HEK293 (cell line): Measurements from ENCODE around the gene QSOX1.

Experiments used
- CTCF ChIA-PET: fragments of 350-600 bp; formaldehyde crosslinking; extraction: SDS; loops from one replicate; lab custom pipeline; 2021; ENCODE audit warnings: antibody characterized with exemption; lab: Yijun Ruan, JAX
- POLR2A ChIA-PET: fragments of 300-600 bp; formaldehyde crosslinking; extraction: SDS; loops from one replicate; lab custom pipeline; 2020; ENCODE audit warnings: antibody characterized with exemption, inconsistent platforms; lab: Yijun Ruan, JAX
- H3K27ac ChIP-seq: fragments of 200-500 bp; sonication (Bioruptor generic); 2 replicates; pipeline ENCODE4 v1.5.1; 2014; ENCODE audit warnings: low read depth, low read length, control low read depth, inconsistent platforms; ENCODE audit errors: extremely low read depth
- H3K36me3 ChIP-seq, 2 experiments: fragments of 200-500 bp in 1 of 2; sonication (Bioruptor generic) in 1 of 2; 1 replicate in 1 of 2; 2 replicates in 1 of 2; pipeline ENCODE4 v1.5.1; 2014 to 2017; ENCODE audit warnings: inconsistent platforms in 2 of 2, low read length in 2 of 2; ENCODE audit not compliant: control insufficient read depth in 2 of 2, insufficient read depth in 1 of 2
- H3K4me1 ChIP-seq: fragments of 200-500 bp; sonication (Bioruptor generic); 2 replicates; pipeline ENCODE4 v1.5.1; 2014; ENCODE audit warnings: mild to moderate bottlenecking, low read length, inconsistent platforms; ENCODE audit not compliant: control insufficient read depth, insufficient read depth
- H3K4me3 ChIP-seq: 2 replicates; pipeline ENCODE4 v1.5.1; 2011; ENCODE audit warnings: low read depth, mild to moderate bottlenecking, control low read depth, low read length, moderate library complexity
- H3K9me3 ChIP-seq: fragments of 200-500 bp; sonication (Bioruptor generic); 2 replicates; pipeline ENCODE4 v1.5.1; 2014; ENCODE audit warnings: low read depth, low read length, inconsistent platforms; ENCODE audit not compliant: control insufficient read depth, insufficient read depth
- GLI2 ChIP-seq: fragments of 450-650 bp; formaldehyde crosslinking; IDR thresholded peaks from 2 replicates; pipeline ENCODE4; 2017; ENCODE audit warnings: missing biosample characterization, missing genetic modification characterization, low read depth, borderline replicate concordance
- KLF10 ChIP-seq: fragments of 450-650 bp; IDR thresholded peaks from 2 replicates; pipeline ENCODE4 v1.5.1; 2018; ENCODE audit warnings: missing biosample characterization, mild to moderate bottlenecking, missing genetic modification characterization
- KLF9 ChIP-seq: fragments of 450-650 bp; formaldehyde crosslinking; IDR thresholded peaks from 2 replicates; pipeline ENCODE4 v1.5.1; 2016; ENCODE audit warnings: missing biosample characterization, missing genetic modification characterization, low read depth
- OSR2 ChIP-seq: fragments of 450-650 bp; formaldehyde crosslinking; IDR thresholded peaks from 2 replicates; pipeline ENCODE4 v1.5.1; 2016; ENCODE audit warnings: missing biosample characterization, missing genetic modification characterization
- PBX3 ChIP-seq: sonication (generic); formaldehyde crosslinking; IDR thresholded peaks from 2 replicates; pipeline ENCODE4 v1.8.1; 2022; ENCODE audit warnings: mild to moderate bottlenecking, moderate library complexity, missing genetic modification reagents
- SCRT2 ChIP-seq: fragments of 450-650 bp; formaldehyde crosslinking; IDR thresholded peaks from 2 replicates; pipeline ENCODE4 v1.5.1; 2016; ENCODE audit warnings: missing biosample characterization, missing genetic modification characterization
- ZBTB44 ChIP-seq: fragments of 450-650 bp; IDR thresholded peaks from 2 replicates; pipeline ENCODE4 v1.5.1; 2018; ENCODE audit warnings: missing biosample characterization, mild to moderate bottlenecking, missing genetic modification characterization
- ZEB2 ChIP-seq: fragments of 450-650 bp; formaldehyde crosslinking; IDR thresholded peaks from 2 replicates; pipeline ENCODE4 v1.5.1; 2016; ENCODE audit warnings: missing biosample characterization, missing genetic modification characterization
- ZIC2 ChIP-seq: fragments of 450-650 bp; formaldehyde crosslinking; IDR thresholded peaks from 2 replicates; pipeline ENCODE4 v1.5.1; 2016; ENCODE audit warnings: missing biosample characterization, missing genetic modification characterization
- ZNF133 ChIP-seq: fragments of 450-650 bp; formaldehyde crosslinking; IDR thresholded peaks from 2 replicates; pipeline ENCODE4 v1.5.1; 2016; ENCODE audit warnings: missing biosample characterization, missing genetic modification characterization
- ZNF140 ChIP-seq: fragments of 450-650 bp; formaldehyde crosslinking; IDR thresholded peaks from 2 replicates; pipeline ENCODE4 v1.5.1; 2016; ENCODE audit warnings: missing biosample characterization, missing genetic modification characterization
- ZNF16 ChIP-seq: fragments of 450-650 bp; formaldehyde crosslinking; IDR thresholded peaks from 2 replicates; pipeline ENCODE4 v1.5.1; 2016; ENCODE audit warnings: low read depth, missing biosample characterization, missing genetic modification characterization
- ZNF175 ChIP-seq: fragments of 450-650 bp; formaldehyde crosslinking; IDR thresholded peaks from 2 replicates; pipeline ENCODE4 v1.5.1; 2016; ENCODE audit warnings: missing biosample characterization, missing genetic modification characterization
- ZNF184 ChIP-seq: fragments of 450-650 bp; IDR thresholded peaks from 2 replicates; pipeline ENCODE4 v1.5.1; 2018; ENCODE audit warnings: missing biosample characterization, mild to moderate bottlenecking, missing genetic modification characterization
- ZNF202 ChIP-seq: fragments of 450-650 bp; formaldehyde crosslinking; IDR thresholded peaks from 2 replicates; pipeline ENCODE4 v1.5.1; 2016; ENCODE audit warnings: missing biosample characterization, missing genetic modification characterization, borderline replicate concordance
- ZNF26 ChIP-seq: fragments of 450-650 bp; formaldehyde crosslinking; IDR thresholded peaks from 2 replicates; pipeline ENCODE4 v1.5.1; 2016; ENCODE audit warnings: missing biosample characterization, missing genetic modification characterization
- ZNF280C ChIP-seq: fragments of 450-650 bp; formaldehyde crosslinking; IDR thresholded peaks from 2 replicates; pipeline ENCODE4 v1.5.1; 2016; ENCODE audit warnings: missing biosample characterization, missing genetic modification characterization
- ZNF433 ChIP-seq: fragments of 450-650 bp; formaldehyde crosslinking; IDR thresholded peaks from 2 replicates; pipeline ENCODE4 v1.5.1; 2016; ENCODE audit warnings: missing biosample characterization, missing genetic modification characterization, low read depth
- ZNF518A ChIP-seq: fragments of 450-650 bp; formaldehyde crosslinking; conservative IDR thresholded peaks from 2 replicates; pipeline ENCODE4 v1.5.1; 2016; ENCODE audit warnings: low read depth, missing biosample characterization, missing genetic modification characterization
- ZNF530 ChIP-seq: fragments of 450-650 bp; formaldehyde crosslinking; IDR thresholded peaks from 2 replicates; pipeline ENCODE4 v1.5.1; 2016; ENCODE audit warnings: low read depth, missing biosample characterization, missing genetic modification characterization
- ZNF548 ChIP-seq: fragments of 450-650 bp; formaldehyde crosslinking; IDR thresholded peaks from 2 replicates; pipeline ENCODE4 v1.5.1; 2016; ENCODE audit warnings: missing biosample characterization, missing genetic modification characterization
- ZNF549 ChIP-seq: fragments of 450-650 bp; IDR thresholded peaks from 2 replicates; pipeline ENCODE4 v1.5.1; 2018; ENCODE audit warnings: missing biosample characterization, missing genetic modification characterization, mild to moderate bottlenecking, inconsistent platforms, moderate library complexity
- ZNF707 ChIP-seq: fragments of 450-650 bp; formaldehyde crosslinking; IDR thresholded peaks from 2 replicates; pipeline ENCODE4 v1.5.1; 2016; ENCODE audit warnings: missing biosample characterization, missing genetic modification characterization
- ZNF76 ChIP-seq: fragments of 450-650 bp; formaldehyde crosslinking; IDR thresholded peaks from 2 replicates; pipeline ENCODE4; 2016; ENCODE audit warnings: low read depth, missing biosample characterization, missing genetic modification characterization, borderline replicate concordance
- ZNF768 ChIP-seq: fragments of 450-650 bp; formaldehyde crosslinking; IDR thresholded peaks from 2 replicates; pipeline ENCODE4 v1.5.1; 2018; ENCODE audit warnings: missing biosample characterization, mild to moderate bottlenecking, missing genetic modification characterization

QSOX1 gene

GRCh38 chr1:180154325-180155181 is at the start of gene QSOX1 (continued):
- TF ChIP-seq ZNF707 = no peak
- TF ChIP-seq ZNF16 (tag by site-specific recombination) = no peak
- TF ChIP-seq ZNF768 (tag by site-specific recombination) = peak; percentile 7; the same call in 1 of the 2 replicates
- TF ChIP-seq ZNF433 = no peak
- TF ChIP-seq SCRT2 (tag by site-specific recombination) = peak; percentile 77
- no peak for TF ChIP-seq ZNF530
- peak; percentile 56; the same call in 1 of the 2 replicates for TF ChIP-seq ZEB2 (tag by site-specific recombination)
- TF ChIP-seq, all 188 proteins: peak for 53

GRCh38 chr1:180112091-180112490 is 42.6 kb upstream of the QSOX1 start:
- H3K36me3 ChIP-seq = peaks cover 24 to 49% of the 10 kb centered on the region in 2 experiments
- H3K4me1 ChIP-seq = no peaks in the 10 kb centered on the region
- no peak overlapping the region for H3K4me3 ChIP-seq
- ChIA-PET POLR2A (no interaction called here), CTCF (interaction anchor here (0.5 kb wide), 1 partner anchor 243 kb away, joined by 3 read pairs; no protein-coding TSS in a partner anchor)
- no peak overlapping the region for H3K27ac ChIP-seq
- H3K9me3 ChIP-seq = no peaks in the 10 kb centered on the region
- TF ChIP-seq PBX3 (CRISPR knock-in tag) (no peak), ZNF26 (tag by site-specific recombination) (no peak), ZNF202 (no peak), KLF10 (tag by site-specific recombination) (no peak), ZNF518A (tag by site-specific recombination) (no peak), KLF9 (tag by site-specific recombination) (no peak), ZNF280C (tag by site-specific recombination) (no peak), OSR2 (tag by site-specific recombination) (no peak), ZNF175 (no peak), ZNF76 (tag by site-specific recombination) (no peak), ZNF184 (tag by site-specific recombination) (no peak), ZNF549 (tag by site-specific recombination) (no peak), ZNF548 (tag by site-specific recombination) (no peak), GLI2 (tag by site-specific recombination) (no peak), ZNF140 (tag by site-specific recombination) (no peak), ZNF133 (tag by site-specific recombination) (no peak), ZBTB44 (tag by site-specific recombination) (no peak), ZIC2 (tag by site-specific recombination) (no peak)
